H9 (cell line): ENCODE data around the gene TMEM52B. TPM values are rescaled to one million over a fixed set of nuclear protein-coding genes. Genes with fewer than 3 reads are reported as not detected.

Experiments
- DNase-seq: peaks from one replicate; pipeline ENCODE4 v3.0.0-alpha.2; 2017
- H2AFZ ChIP-seq: one replicate; pipeline ENCODE4 v1.6.1; 2013; ENCODE audit warnings: mild to moderate bottlenecking, low read length, control low read depth, moderate library complexity
- H2AK5ac ChIP-seq: 2 replicates; pipeline ENCODE4 v1.6.1; 2013; ENCODE audit warnings: low read length, control low read depth, mixed read lengths; ENCODE audit not compliant: insufficient read length
- H2BK120ac ChIP-seq: one replicate; pipeline ENCODE4 v1.6.1; 2013; ENCODE audit warnings: low read depth, mild to moderate bottlenecking, low read length, control low read depth, inconsistent platforms; ENCODE audit not compliant: poor library complexity, severe bottlenecking
- H2BK12ac ChIP-seq: 2 replicates; pipeline ENCODE4 v1.6.1; 2013; ENCODE audit warnings: low read length, control low read depth, mixed read lengths, low read depth; ENCODE audit not compliant: insufficient read length
- H2BK15ac ChIP-seq: 2 replicates; pipeline ENCODE4 v1.6.1; 2013; ENCODE audit warnings: low read depth, low read length, control low read depth
- H2BK20ac ChIP-seq: one replicate; pipeline ENCODE4 v1.6.1; 2013; ENCODE audit warnings: low read depth, mild to moderate bottlenecking, low read length, control low read depth, inconsistent platforms; ENCODE audit not compliant: poor library complexity, severe bottlenecking
- H2BK5ac ChIP-seq: 2 replicates; pipeline ENCODE4 v1.6.1; 2013; ENCODE audit warnings: low read length, control low read depth, mixed read lengths; ENCODE audit not compliant: insufficient read length
- H3K14ac ChIP-seq: 2 replicates; pipeline ENCODE4 v1.6.1; 2013; ENCODE audit warnings: low read length, control low read depth; ENCODE audit not compliant: insufficient read depth
- H3K18ac ChIP-seq: 2 replicates; pipeline ENCODE4 v1.6.1; 2013; ENCODE audit warnings: low read depth, mild to moderate bottlenecking, mixed read lengths, low read length, control low read depth; ENCODE audit not compliant: insufficient read length
- H3K23ac ChIP-seq: 2 replicates; pipeline ENCODE4 v1.6.1; 2013; ENCODE audit warnings: low read length, control low read depth, mixed read lengths, low read depth; ENCODE audit not compliant: insufficient read length
- H3K23me2 ChIP-seq: 2 replicates; pipeline ENCODE4 v1.6.1; 2013; ENCODE audit warnings: low read depth, mild to moderate bottlenecking, mixed read lengths, low read length, control low read depth; ENCODE audit not compliant: insufficient read length, poor library complexity, severe bottlenecking
- H3K27ac ChIP-seq: 2 replicates; pipeline ENCODE4 v1.5.1; 2013; ENCODE audit warnings: low read length, control low read depth, mixed read lengths, low read depth; ENCODE audit not compliant: insufficient read length
- H3K27me3 ChIP-seq: 2 replicates; pipeline ENCODE4 v1.6.1; 2013; ENCODE audit warnings: low read length, control low read depth, inconsistent platforms; ENCODE audit not compliant: insufficient read depth
- H3K4ac ChIP-seq: 2 replicates; pipeline ENCODE4 v1.6.1; 2013; ENCODE audit warnings: low read depth, mild to moderate bottlenecking, control low read depth, inconsistent platforms, low read length, moderate library complexity
- H3K4me1 ChIP-seq: 2 replicates; pipeline ENCODE4 v1.6.1; 2013; ENCODE audit warnings: low read length, control low read depth, inconsistent platforms; ENCODE audit not compliant: insufficient read depth
- H3K4me2 ChIP-seq: 2 replicates; pipeline ENCODE4 v1.6.1; 2013; ENCODE audit warnings: low read length, control low read depth, mixed read lengths; ENCODE audit not compliant: insufficient read length, insufficient read depth
- H3K56ac ChIP-seq: 2 replicates; pipeline ENCODE4 v1.6.1; 2013; ENCODE audit warnings: low read depth, mild to moderate bottlenecking, mixed read lengths, low read length, control low read depth; ENCODE audit not compliant: insufficient read length
- H3K79me1 ChIP-seq: 2 replicates; pipeline ENCODE4 v1.6.1; 2013; ENCODE audit warnings: low read depth, mild to moderate bottlenecking, moderate library complexity, low read length, control low read depth, inconsistent platforms; ENCODE audit not compliant: insufficient read depth, poor library complexity, severe bottlenecking
- H3K79me2 ChIP-seq: 2 replicates; pipeline ENCODE4 v1.6.1; 2013; ENCODE audit warnings: low read length, control low read depth, inconsistent platforms; ENCODE audit not compliant: insufficient read depth
- H3K9ac ChIP-seq: 2 replicates; pipeline ENCODE4 v1.6.1; 2013; ENCODE audit warnings: low read length, control low read depth, mixed read lengths; ENCODE audit not compliant: insufficient read length; ENCODE audit errors: extremely low read depth
- H3K9me3 ChIP-seq: one replicate; pipeline ENCODE4 v1.6.1; 2013; ENCODE audit warnings: low read depth, low read length, inconsistent platforms; ENCODE audit not compliant: control insufficient read depth
- H3T11ph ChIP-seq: one replicate; pipeline ENCODE4 v1.6.1; 2013; ENCODE audit warnings: mild to moderate bottlenecking, low read length, control low read depth, inconsistent platforms
- H4K20me1 ChIP-seq: one replicate; pipeline ENCODE4 v1.6.1; 2013; ENCODE audit not compliant: control insufficient read depth, insufficient read length, insufficient read depth
- H4K5ac ChIP-seq: 2 replicates; pipeline ENCODE4 v1.6.1; 2013; ENCODE audit warnings: low read depth, mild to moderate bottlenecking, mixed read lengths, low read length, control low read depth; ENCODE audit not compliant: insufficient read length
- H4K8ac ChIP-seq: replicated peaks from 2 replicates; pipeline ENCODE4 v1.6.1; 2013; ENCODE audit warnings: low read length, control low read depth, mixed read lengths, low read depth; ENCODE audit not compliant: insufficient read length
- H4K91ac ChIP-seq: 2 replicates; pipeline ENCODE4 v1.6.1; 2013; ENCODE audit warnings: low read depth, mild to moderate bottlenecking, moderate library complexity, mixed read lengths, low read length, control low read depth; ENCODE audit not compliant: insufficient read length
- H3K27ac Mint-ChIP-seq, 3 experiments: 2 replicates in 2 of 3; 3 replicates in 1 of 3; pipeline ENCODE4 v1.8.0; 2020 to 2021; ENCODE audit warnings: mixed read lengths in 3 of 3, mild to moderate bottlenecking in 1 of 3, moderate library complexity in 1 of 3
- H3K27me3 Mint-ChIP-seq: 2 replicates; pipeline ENCODE4 v1.8.0; 2021; ENCODE audit warnings: low read depth, mild to moderate bottlenecking, moderate library complexity, mixed read lengths
- H3K36me3 Mint-ChIP-seq, 3 experiments: 2 replicates in 2 of 3; 3 replicates in 1 of 3; pipeline ENCODE4 v1.8.0; 2020 to 2021; ENCODE audit warnings: low read depth in 3 of 3, mixed read lengths in 3 of 3; ENCODE audit not compliant: insufficient read depth in 1 of 3
- H3K4me1 Mint-ChIP-seq, 2 experiments: 2 replicates each; pipeline ENCODE4 v1.8.0; 2020; ENCODE audit warnings: mixed read lengths in 2 of 2
- H3K4me3 Mint-ChIP-seq, 2 experiments: 2 replicates in 1 of 2; 3 replicates in 1 of 2; pipeline ENCODE4 v1.8.0; 2020 to 2021; ENCODE audit warnings: mild to moderate bottlenecking in 2 of 2, mixed read lengths in 2 of 2, moderate library complexity in 1 of 2
- H3K9me3 Mint-ChIP-seq, 2 experiments: 2 replicates in 1 of 2; 3 replicates in 1 of 2; pipeline ENCODE4 v1.8.0; 2020; ENCODE audit warnings: mild to moderate bottlenecking in 2 of 2, mixed read lengths in 2 of 2, moderate library complexity in 1 of 2
- WGBS: extraction: QIAGEN DNeasy Blood & Tissue Kit; methylation state at CpG from one replicate; pipeline ENCODE4 v1.1.7; 2013; ENCODE audit warnings: missing lambda C conversion rate, low lambda C conversion rate, mixed read lengths; ENCODE audit not compliant: insufficient read length; ENCODE audit errors: extremely low coverage; 5-methylcytosine and 5-hydroxymethylcytosine counted together
- total RNA-seq: library from RNA; stranded (reverse); gene quantifications from 2 replicates; pipeline ENCODE4 v1.2.1, GENCODE V29; 2021
- TF ChIP-seq, protein P1 (sequence below): fragments of 200-600 bp; sonication (generic); conservative IDR thresholded peaks from 3 replicates; pipeline ENCODE4 v1.8.0; 2021; ENCODE audit warnings: antibody characterized with exemption, mild to moderate bottlenecking

The TMEM52B gene
- total RNA-seq, 1 experiment from 2014 or later = not detected

DNA sequence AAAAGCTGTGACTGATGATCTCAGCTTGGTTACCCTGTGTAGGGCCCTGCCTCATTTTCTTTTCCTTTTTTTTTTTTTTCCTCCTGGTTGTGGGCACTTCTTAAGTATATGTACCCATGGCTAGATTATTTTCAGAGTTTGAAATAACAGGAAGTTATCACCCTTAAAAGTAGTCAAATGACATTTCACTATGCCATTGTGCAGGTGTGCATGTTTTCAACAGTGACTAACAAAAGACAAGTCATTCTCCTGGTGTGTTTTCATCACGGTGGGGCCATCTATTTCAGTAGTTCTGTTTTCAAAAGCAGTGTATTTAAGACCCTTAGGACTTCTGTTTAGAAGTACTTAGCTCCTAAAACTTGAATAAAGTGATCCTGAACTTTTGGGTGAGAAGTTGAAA lies 48.8 kb downstream of the TMEM52B start:
- no peak overlapping the region for H4K8ac ChIP-seq
- no peak overlapping the region for H3K27ac Mint-ChIP-seq
- H4K91ac ChIP-seq = no peak overlapping the region
- H4K20me1 ChIP-seq = no peaks in the 10 kb centered on the region
- no peak overlapping the region for H4K5ac ChIP-seq
- H2BK15ac ChIP-seq = no peak overlapping the region
- H3K18ac ChIP-seq = no peak overlapping the region
- H3K9me3 Mint-ChIP-seq = peaks cover 0 to 4% of the 10 kb centered on the region in 2 experiments; a peak in 1 of 5 replicates
- DNase-seq = no peak
- H2BK20ac ChIP-seq = no peak overlapping the region
- H3K79me2 ChIP-seq = no peaks in the 10 kb centered on the region
- H3K27me3 Mint-ChIP-seq = no peaks in the 10 kb centered on the region
- H3K79me1 ChIP-seq = no peaks in the 10 kb centered on the region
- H2BK5ac ChIP-seq = no peak overlapping the region
- H3K56ac ChIP-seq = no peak overlapping the region
- H3T11ph ChIP-seq = no peak overlapping the region
- no peaks in the 10 kb centered on the region for H3K9me3 ChIP-seq
- H2AFZ ChIP-seq = no peak overlapping the region
- TF ChIP-seq, protein P1, sequence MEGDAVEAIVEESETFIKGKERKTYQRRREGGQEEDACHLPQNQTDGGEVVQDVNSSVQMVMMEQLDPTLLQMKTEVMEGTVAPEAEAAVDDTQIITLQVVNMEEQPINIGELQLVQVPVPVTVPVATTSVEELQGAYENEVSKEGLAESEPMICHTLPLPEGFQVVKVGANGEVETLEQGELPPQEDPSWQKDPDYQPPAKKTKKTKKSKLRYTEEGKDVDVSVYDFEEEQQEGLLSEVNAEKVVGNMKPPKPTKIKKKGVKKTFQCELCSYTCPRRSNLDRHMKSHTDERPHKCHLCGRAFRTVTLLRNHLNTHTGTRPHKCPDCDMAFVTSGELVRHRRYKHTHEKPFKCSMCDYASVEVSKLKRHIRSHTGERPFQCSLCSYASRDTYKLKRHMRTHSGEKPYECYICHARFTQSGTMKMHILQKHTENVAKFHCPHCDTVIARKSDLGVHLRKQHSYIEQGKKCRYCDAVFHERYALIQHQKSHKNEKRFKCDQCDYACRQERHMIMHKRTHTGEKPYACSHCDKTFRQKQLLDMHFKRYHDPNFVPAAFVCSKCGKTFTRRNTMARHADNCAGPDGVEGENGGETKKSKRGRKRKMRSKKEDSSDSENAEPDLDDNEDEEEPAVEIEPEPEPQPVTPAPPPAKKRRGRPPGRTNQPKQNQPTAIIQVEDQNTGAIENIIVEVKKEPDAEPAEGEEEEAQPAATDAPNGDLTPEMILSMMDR = no peak
- no peak overlapping the region for H3K27ac ChIP-seq
- WGBS = no CpG with 5 or more reads among the region's 1 CpG
- no peaks in the 10 kb centered on the region for H3K23me2 ChIP-seq
- no peaks in the 10 kb centered on the region for H3K4me1 ChIP-seq
- H2BK12ac ChIP-seq = no peak overlapping the region
- no peak overlapping the region for H3K23ac ChIP-seq
- peaks cover 0 to 4% of the 10 kb centered on the region in 2 experiments; a peak in 1 of 4 replicates for H3K4me1 Mint-ChIP-seq
- no peak overlapping the region for H3K9ac ChIP-seq
- H3K14ac ChIP-seq = no peak overlapping the region
- no peak overlapping the region for H3K4me2 ChIP-seq
- H3K4me3 Mint-ChIP-seq = no peak overlapping the region
- H3K36me3 Mint-ChIP-seq = peaks cover 22 to 25% (median 23%) of the 10 kb centered on the region in 3 experiments
- H3K27me3 ChIP-seq = no peaks in the 10 kb centered on the region
- H2BK120ac ChIP-seq = no peak overlapping the region
- H3K4ac ChIP-seq = no peak overlapping the region
- no peak overlapping the region for H2AK5ac ChIP-seq
